Gastrocnemius medialis (tissue), 4 donors: ENCODE results near the gene HEATR5A.

Source experiments
- CTCF ChIP-seq, 5 experiments: fragments of 450-650 bp in 3 of 5; fragments of 200-600 bp in 2 of 5; sonication (generic) in 2 of 5; IDR thresholded peaks in 4 of 5; conservative IDR thresholded peaks in 1 of 5; 1 replicate in 4 of 5; 2 replicates in 1 of 5; pipeline ENCODE4 v1.5.1; 2016 to 2019; ENCODE audit warnings: antibody characterized with exemption in 5 of 5, mild to moderate bottlenecking in 3 of 5, moderate library complexity in 3 of 5
- POLR2A ChIP-seq, 2 donors: fragments of 450-650 bp; IDR thresholded peaks; one replicate each; pipeline ENCODE4 v1.6.1; 2017; ENCODE audit warnings: antibody characterized with exemption in 2 of 2, mild to moderate bottlenecking in 2 of 2, moderate library complexity in 2 of 2

- TF ChIP-seq CTCF (IDR thresholded peaks at IDR 0.05 in 4 of 5, conservative IDR thresholded peaks at IDR 0.05 in 1 of 5) (no peak), POLR2A (IDR thresholded peaks at IDR 0.05) (no peak)
These were observed 158.3 kb downstream of the HEATR5A start for GRCh38 chr14:31261859-31262731.
